Measurements from ENCODE around the gene WDR5.
"Not testable (repeated sequence)": the region's sequence is repeated elsewhere in the genome, so short reads cannot be mapped to it uniquely, and the experiment has no call there.

DNA sequence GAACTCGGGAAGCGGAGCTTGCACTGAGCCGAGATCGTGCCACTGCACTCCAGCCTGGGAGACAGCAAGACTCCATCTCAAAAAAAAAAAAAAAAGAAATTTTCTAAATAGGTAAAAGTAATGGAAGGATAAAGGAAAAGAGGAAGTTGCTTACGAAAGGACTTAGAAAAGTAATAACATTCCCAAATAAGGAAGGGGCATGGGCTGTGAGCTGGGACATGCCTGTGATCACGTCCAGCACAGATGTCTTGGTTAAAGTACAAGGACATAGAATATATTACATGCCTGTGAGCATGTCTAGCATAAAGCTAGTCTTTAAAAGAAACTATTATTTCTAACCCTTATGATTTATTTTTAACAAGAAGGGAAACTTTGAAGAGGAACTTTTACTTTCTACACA is 34.7 kb upstream of the WDR5 start:
- not testable (repeated sequence) for TF ChIP-seq POLR2A, EP300 (IDR thresholded peaks at IDR 0.05)
- TF ChIP-seq, protein P1, sequence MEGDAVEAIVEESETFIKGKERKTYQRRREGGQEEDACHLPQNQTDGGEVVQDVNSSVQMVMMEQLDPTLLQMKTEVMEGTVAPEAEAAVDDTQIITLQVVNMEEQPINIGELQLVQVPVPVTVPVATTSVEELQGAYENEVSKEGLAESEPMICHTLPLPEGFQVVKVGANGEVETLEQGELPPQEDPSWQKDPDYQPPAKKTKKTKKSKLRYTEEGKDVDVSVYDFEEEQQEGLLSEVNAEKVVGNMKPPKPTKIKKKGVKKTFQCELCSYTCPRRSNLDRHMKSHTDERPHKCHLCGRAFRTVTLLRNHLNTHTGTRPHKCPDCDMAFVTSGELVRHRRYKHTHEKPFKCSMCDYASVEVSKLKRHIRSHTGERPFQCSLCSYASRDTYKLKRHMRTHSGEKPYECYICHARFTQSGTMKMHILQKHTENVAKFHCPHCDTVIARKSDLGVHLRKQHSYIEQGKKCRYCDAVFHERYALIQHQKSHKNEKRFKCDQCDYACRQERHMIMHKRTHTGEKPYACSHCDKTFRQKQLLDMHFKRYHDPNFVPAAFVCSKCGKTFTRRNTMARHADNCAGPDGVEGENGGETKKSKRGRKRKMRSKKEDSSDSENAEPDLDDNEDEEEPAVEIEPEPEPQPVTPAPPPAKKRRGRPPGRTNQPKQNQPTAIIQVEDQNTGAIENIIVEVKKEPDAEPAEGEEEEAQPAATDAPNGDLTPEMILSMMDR (IDR thresholded peaks at IDR 0.05), result not testable (repeated sequence)
